ENCODE data around the gene DOCK6.
A peak's percentile ranks its signal among the peaks of the same experiment; 100 is the strongest.

Gene DOCK6, protein sequence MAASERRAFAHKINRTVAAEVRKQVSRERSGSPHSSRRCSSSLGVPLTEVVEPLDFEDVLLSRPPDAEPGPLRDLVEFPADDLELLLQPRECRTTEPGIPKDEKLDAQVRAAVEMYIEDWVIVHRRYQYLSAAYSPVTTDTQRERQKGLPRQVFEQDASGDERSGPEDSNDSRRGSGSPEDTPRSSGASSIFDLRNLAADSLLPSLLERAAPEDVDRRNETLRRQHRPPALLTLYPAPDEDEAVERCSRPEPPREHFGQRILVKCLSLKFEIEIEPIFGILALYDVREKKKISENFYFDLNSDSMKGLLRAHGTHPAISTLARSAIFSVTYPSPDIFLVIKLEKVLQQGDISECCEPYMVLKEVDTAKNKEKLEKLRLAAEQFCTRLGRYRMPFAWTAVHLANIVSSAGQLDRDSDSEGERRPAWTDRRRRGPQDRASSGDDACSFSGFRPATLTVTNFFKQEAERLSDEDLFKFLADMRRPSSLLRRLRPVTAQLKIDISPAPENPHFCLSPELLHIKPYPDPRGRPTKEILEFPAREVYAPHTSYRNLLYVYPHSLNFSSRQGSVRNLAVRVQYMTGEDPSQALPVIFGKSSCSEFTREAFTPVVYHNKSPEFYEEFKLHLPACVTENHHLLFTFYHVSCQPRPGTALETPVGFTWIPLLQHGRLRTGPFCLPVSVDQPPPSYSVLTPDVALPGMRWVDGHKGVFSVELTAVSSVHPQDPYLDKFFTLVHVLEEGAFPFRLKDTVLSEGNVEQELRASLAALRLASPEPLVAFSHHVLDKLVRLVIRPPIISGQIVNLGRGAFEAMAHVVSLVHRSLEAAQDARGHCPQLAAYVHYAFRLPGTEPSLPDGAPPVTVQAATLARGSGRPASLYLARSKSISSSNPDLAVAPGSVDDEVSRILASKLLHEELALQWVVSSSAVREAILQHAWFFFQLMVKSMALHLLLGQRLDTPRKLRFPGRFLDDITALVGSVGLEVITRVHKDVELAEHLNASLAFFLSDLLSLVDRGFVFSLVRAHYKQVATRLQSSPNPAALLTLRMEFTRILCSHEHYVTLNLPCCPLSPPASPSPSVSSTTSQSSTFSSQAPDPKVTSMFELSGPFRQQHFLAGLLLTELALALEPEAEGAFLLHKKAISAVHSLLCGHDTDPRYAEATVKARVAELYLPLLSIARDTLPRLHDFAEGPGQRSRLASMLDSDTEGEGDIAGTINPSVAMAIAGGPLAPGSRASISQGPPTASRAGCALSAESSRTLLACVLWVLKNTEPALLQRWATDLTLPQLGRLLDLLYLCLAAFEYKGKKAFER (N-terminal part only)

DNA sequence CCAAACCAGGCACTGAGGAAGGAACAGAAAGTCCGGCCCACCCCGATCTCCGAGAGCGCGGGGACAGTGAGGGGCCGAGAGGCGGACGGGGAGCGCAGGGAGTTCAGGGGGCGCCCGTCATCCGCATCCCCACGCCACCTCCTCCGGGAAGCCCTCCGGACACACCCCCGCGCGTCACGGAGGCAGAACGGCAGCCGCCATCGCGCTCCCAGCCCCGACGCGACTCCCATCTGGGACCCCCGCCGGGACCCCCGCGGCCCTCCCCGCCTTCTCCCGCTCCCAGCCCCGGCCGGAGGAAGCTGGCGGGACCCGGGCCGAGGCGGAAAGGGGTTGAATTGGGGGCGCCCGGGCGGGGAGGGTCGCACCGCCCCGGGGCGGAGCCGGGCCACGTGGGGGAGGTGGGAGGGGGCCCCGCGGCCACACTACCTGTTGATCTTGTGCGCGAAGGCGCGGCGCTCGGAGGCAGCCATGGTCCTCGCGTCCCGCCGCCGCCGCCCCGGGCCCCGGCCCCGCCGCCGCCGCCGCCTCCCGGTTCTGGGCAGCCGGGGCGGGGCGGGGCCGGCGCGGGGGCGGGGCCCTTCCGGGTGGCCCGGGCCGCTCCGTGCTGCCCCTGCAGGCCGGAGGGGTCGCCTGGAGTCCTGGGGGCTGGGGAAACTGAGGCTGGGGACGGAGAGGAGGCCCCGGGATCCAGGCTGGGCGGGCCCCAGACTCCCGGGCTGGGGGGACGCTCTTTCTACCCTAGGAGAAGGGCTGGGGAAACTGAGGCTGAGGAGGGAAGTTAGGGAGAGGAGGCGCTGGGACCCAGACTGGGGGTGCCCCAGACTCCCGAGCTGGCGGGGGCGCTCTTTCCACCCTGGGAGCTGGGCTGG, at the start of gene DOCK6:
DOCK6 (minus strand) TSS at position 554 of the 869 bp plus-strand sequence; CDS start at position 470, 84 bp downstream.
- intact Hi-C loops (cut with DNase I) = no loop called here
- DNase-seq = peak in 1 of 10 donors; percentile 19

GRCh38 chr19:11306337-11306736, 44.0 kb upstream of the DOCK6 start:
- intact Hi-C loops (cut with DNase I) = no loop called here
- peak in 1 of 10 donors; percentile 31 for DNase-seq

DNA sequence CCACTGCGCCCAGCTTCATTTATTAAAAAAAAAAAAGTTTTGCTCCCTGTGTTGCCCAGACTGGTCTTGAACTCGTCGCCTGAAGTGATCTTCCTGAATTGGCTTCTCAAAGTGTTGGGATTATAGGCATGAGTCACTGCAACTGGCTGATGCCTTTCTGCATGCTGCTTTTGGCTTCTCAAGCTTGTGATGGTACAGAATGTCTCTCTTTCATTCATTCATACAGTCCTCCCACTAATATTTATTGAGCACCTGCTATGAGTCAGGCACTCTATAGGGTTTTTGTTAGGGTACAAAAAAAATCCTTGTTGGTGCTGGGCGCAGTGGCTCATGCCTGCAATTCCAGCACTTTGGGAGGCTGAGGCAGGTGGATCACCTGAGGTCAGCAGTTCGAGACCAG, 42.6 kb upstream of the DOCK6 start:
- intact Hi-C loops (cut with DNase I) = no loop called here
- DNase-seq = no peak

DNA sequence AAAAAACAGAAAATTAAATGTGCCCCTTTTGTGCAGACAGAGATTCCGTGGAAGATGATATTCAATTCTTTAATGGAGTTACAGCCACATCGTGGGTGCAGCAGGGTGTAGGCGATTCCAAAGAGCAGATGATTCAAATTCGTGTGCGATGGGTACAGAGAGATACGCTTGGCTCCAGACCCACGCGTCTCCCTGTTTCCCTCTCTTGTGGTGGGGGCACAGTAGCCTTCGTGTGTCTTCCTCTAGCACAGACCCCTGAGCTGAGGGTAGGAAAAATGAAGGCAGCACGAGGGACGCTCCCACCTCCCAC, 38.4 kb upstream of the DOCK6 start:
- peak in 5 of 10 donors; percentile 25 to 80 (median 75) for DNase-seq
- intact Hi-C loops (cut with DNase I) = no loop called here

DNA sequence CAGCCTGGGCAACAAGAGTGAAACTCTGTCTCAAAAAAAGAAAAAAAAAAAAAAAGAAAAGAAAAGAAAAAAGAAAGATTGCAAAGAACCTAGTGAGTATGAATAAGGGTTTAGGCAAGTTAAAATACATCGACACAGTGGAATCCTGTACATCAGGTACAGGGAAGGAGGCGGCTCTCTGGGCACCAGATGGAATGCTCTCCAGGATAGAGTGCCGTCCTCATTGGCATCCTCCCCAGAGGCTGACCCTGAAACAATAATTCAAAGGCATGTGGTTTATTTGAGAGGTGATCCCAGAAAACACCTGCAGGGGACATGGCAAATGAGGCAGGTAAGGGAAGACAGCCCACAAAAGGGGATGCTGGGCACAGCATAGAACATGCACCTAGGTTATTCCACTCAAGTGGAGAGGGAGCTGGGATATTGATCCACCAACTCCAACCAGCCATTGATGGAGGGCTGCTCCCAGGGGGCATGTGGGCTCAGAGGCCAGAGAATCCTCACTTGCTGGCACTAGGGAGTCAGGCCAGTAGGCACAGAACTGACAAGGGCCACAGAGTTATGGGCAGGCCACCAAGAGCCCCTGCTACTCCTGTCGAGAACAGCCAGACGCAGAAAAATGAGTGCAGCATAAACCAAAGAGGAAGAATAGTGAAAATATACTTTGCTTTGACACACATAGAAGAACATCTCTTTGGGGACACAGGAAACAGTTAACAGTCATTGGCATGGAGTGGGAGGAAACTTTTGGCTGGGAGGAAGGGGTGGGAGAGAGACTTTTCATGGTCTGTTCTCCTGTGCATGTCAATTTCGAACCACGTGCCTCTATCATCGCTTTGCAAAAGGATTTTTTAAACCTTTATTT, 37.9 kb upstream of the DOCK6 start:
- DNase-seq = peak in 1 of 10 donors; percentile 44
- intact Hi-C loops (cut with DNase I) = no loop called here

DNA sequence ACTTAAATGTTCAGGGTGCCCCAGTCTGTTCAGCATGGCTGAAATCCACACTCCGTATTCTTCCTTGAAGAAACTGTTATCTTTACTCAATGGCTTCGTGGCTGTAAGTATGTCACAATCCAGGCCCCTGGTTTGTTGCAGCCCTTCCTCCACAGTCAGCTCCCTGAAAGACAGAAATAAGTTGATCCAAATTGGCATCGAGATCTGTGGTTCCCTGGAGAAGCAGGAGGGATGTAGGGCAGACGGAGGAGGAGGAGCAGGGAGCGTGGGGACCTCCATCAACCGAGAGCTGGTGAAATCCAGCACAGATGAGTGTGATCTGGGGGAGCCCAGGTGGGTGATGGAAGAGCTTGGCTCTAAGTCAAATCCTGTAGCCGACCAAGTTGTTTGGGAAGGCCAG, 33.9 kb upstream of the DOCK6 start:
- intact Hi-C loops (cut with DNase I) = no loop called here
- DNase-seq = peak in 8 of 10 donors; percentile 26 to 84 (median 38)

GRCh38 chr19:11295665-11296245, 33.4 kb upstream of the DOCK6 start, which contains the start of gene TSPAN16:
Gene TSPAN16, plus strand, starts transcription at chr19:11296160. Its CDS starts 138 bp downstream, at chr19:11296298.
- intact Hi-C loops (cut with DNase I) = loop anchor here (2.0 kb wide), 1 partner anchor 85 kb away; no protein-coding TSS in a partner anchor
- DNase-seq = peak in 1 of 10 donors; percentile 55

- DNase-seq = peak in 1 of 10 donors; percentile 8
- intact Hi-C loops (cut with DNase I) = loop anchor here (2.0 kb wide), 1 partner anchor 86 kb away; no protein-coding TSS in a partner anchor
Measured at GRCh38 chr19:11295180-11295579, 32.9 kb upstream of the DOCK6 start.

- intact Hi-C loops (cut with DNase I) = loop anchor here (1.0 to 5.0 kb wide), 3 partner anchors 87 to 189 kb away; partner anchors contain the start of gene ELAVL3
- DNase-seq = peak; percentile 80 to 98 (median 90)
Measured at GRCh38 chr19:11293433-11294389, 31.4 kb upstream of the DOCK6 start.

DNA sequence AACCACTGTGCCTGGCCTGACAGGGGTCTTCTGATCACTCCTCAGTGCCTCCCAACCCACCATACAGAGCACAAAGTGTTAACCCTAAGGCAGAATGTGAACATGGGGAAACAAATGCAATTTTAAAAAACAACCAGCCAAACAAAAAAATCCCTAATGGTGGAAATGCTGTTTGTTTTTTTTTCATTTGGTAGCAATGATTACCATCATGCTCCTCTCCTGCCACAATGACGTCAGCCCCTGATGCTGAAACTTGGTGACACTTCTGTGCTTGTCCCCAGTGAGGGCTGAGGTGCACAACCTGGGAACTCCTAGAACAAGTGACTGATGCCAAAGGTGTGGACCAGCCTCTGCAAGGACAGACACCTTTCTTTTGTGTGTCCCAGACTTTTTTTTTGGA, 29.7 kb upstream of the DOCK6 start:
- intact Hi-C loops (cut with DNase I) = loop anchor here (5.0 kb wide), 1 partner anchor 190 kb away; the partner anchor contains the start of gene ELAVL3
- DNase-seq = no peak

- intact Hi-C loops (cut with DNase I) = loop anchor here (5.0 kb wide), 1 partner anchor 191 kb away; the partner anchor contains the start of gene ELAVL3
- no peak for DNase-seq
Measured at GRCh38 chr19:11291415-11291814, 29.1 kb upstream of the DOCK6 start.

DNA sequence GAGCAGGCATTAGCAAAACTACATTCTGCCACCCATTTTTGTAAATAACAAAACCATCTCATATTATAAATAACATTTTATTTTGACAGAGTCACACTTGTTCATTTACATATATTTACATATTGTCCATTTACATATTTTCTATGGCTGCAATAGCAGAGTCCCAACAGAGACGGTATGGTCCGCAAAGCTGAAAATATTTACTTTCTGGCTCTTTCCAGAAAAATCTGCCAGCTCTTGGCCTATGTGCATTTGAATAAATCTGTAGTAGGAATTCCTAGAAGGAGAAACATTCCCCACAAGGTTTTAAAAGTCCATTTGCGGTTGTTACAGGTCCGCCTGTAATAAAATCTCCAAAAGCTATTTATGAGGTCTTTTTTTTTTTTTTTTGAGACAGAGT, 27.9 kb upstream of the DOCK6 start:
- DNase-seq = no peak
- intact Hi-C loops (cut with DNase I) = loop anchor here (5.0 kb wide), 1 partner anchor 192 kb away; the partner anchor contains the start of gene ELAVL3

- intact Hi-C loops (cut with DNase I) = no loop called here
- DNase-seq = peak in 1 of 10 donors; percentile 27
Measured at GRCh38 chr19:11288349-11288748, 26.0 kb upstream of the DOCK6 start.

DNA sequence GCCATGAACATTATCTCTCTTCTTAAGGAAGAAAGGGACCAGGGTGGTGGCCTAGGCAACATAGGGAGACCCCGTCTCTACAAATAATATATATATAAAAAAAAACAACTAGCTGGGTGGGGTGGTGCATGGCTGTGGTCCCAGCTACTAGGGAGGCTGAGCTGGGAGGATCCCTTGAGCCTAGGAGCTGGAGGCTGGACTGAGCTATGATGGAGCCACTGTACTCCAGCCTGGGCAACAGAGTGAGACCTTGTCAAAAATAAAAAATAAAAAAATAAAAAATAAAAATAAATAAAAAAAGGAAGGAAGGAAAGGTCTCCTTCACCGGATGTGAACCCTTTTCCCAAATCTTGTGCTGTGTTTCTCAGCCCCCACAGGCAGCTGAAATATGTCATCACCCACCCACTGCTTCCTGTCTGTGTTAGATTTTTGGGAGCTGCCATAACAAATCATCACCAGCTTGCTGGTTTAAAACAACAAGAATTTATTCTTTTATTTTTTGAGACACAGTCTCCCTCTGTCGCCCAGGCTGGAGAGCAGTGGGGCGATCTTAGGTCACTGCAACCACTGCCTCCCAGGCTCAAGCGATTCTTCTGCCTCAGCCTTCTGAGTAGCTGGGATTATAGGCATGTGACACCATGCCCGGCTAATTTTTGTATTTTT, 24.1 kb upstream of the DOCK6 start:
- intact Hi-C loops (cut with DNase I) = no loop called here
- no peak for DNase-seq

DNA sequence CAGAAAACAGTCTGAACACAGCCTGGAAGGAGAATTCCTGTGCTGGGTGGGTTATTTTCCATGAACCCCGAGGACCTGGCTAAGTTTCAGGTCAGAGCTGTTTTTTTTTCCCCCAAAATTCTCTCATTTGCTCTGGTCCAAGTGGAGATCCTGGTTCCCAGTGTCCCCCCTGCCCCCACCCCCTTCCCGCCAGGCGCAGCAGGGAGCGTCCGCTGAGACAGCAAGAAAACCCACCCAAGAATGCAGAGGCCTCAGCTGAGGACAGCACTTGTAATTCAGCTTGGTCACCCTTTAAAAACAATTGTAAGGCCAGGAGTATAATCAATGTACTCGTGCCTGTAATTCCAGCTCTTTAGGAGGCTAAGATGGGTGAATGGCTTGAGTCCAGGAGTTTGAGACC, 22.2 kb upstream of the DOCK6 start:
- DNase-seq = no peak
- intact Hi-C loops (cut with DNase I) = no loop called here
